Measurements from ENCODE around the gene KIF20A.
"Not testable (repeated sequence)": the region's sequence is repeated elsewhere in the genome, so short reads cannot be mapped to it uniquely, and the experiment has no call there.

The KIF20A gene

DNA sequence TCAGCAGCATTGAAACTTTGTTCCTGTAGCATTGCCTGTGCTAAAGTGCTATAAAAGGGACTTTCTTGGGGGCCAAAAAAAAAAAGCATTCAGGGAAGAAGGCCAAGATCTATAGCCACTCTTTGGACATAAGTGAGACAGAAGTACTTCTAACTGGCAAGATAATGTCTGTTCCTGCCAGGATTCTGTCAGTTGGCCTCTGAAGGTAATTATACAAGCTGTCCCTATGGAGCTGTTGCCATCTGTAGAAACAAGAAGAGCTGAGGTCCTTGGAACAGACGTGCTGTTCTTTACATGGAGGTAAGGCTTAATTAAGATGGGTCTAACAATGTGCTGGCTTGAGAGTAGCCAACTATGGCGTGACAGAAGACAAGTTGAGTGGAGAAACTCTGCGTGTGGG, 9.7 kb downstream of the KIF20A start:
- no peak for DNase-seq (ENCODE audit: low spot score)
- TF ChIP-seq, protein P1, sequence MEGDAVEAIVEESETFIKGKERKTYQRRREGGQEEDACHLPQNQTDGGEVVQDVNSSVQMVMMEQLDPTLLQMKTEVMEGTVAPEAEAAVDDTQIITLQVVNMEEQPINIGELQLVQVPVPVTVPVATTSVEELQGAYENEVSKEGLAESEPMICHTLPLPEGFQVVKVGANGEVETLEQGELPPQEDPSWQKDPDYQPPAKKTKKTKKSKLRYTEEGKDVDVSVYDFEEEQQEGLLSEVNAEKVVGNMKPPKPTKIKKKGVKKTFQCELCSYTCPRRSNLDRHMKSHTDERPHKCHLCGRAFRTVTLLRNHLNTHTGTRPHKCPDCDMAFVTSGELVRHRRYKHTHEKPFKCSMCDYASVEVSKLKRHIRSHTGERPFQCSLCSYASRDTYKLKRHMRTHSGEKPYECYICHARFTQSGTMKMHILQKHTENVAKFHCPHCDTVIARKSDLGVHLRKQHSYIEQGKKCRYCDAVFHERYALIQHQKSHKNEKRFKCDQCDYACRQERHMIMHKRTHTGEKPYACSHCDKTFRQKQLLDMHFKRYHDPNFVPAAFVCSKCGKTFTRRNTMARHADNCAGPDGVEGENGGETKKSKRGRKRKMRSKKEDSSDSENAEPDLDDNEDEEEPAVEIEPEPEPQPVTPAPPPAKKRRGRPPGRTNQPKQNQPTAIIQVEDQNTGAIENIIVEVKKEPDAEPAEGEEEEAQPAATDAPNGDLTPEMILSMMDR (IDR thresholded peaks at IDR 0.05; ENCODE audit: extremely low read depth, missing control alignments): no peak

GRCh38 chr5:138192826-138193225, 13.9 kb downstream of the KIF20A start:
- DNase-seq (ENCODE audit: low spot score): no peak
- TF ChIP-seq, protein P1 (IDR thresholded peaks at IDR 0.05; ENCODE audit: extremely low read depth, missing control alignments): no peak

GRCh38 chr5:138193859-138194258, 14.9 kb downstream of the KIF20A start:
- not testable (repeated sequence) for DNase-seq (ENCODE audit: low spot score)

DNA sequence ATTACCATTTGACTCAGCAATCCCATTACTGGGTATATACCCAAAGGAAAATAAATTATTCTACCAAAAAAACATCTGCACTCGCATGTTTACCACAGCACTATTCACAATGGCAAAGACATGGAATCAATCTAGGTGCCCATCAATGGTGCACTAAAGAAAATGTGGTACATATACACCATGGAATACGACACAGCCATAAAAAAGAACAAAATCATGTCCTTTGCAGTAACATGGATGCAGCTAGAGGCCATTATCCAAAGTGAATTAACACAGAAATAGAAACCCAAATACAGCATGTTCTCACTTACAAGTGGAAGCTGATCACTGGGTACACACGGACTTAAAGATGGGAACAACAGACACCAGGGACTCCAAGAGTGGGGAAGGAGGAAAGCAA, 32.1 kb downstream of the KIF20A start:
- TF ChIP-seq, protein P1 (IDR thresholded peaks at IDR 0.05; ENCODE audit: extremely low read depth, missing control alignments): no peak
- no peak for DNase-seq (ENCODE audit: low spot score)

DNA sequence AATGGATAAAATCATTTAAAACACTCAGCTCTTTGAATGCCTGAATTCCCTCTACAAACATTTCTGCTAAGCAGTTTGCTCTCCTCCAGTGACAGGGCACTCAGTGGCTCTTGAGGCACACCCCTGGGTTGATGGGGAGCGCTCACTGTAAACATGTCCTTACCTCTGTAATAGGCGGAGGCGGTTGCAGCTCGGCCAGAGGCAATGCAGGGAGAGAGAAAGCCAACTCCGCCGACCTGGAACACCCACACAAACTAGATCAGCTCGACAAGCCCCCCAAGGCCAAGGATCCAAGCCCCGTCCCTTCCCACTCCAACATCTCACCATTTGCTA, 33.9 kb downstream of the KIF20A start:
- no peak for DNase-seq (ENCODE audit: low spot score)
- TF ChIP-seq, protein P1 (IDR thresholded peaks at IDR 0.05; ENCODE audit: extremely low read depth, missing control alignments): no peak

DNA sequence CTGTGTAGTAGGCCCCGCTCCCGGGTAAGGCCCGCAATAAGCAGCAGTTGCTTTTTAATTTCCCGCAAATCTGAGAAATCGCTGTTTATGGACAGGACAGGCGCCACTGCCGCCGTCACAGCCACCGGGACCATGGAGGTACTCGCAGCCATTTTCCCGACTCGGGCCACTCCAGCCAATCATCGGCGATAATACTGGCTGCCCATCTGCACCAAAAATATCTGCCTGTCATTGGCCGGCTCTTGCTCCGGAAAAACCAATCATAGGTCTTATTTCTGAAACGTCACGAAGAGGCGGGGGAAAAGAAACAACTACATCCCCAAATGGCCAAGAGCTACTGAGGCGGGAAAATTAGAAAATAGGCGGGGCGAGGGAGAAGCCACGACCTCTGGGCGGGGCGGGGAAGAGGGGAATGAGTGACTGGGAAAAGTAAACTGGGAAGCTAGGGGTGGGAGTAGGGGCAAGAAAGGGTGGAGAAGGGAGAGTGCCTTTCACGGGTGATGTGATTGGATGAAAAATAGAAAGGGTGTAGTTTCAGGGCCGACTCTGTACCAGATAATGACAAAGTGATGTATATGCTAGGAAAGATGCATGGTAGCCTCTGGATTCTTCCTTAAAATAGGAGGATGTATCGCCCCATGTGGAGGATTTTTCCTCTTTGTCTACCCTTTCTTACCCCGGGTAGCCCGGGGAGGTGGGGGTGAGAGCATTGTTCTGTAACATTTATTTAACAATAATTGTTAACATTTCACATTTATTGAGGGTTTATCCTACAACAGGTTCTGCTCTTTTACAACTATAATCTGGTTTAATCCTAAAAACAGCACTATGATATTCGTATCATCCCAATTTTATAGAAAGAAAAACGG, 34.5 kb downstream of the KIF20A start, which contains the start of gene CDC23:
TSS of gene CDC23 (minus strand) at position 163 of the 869 bp plus-strand sequence. CDS start at position 152, 11 bp downstream.
- peak; percentile 96 for DNase-seq (ENCODE audit: low spot score)
- TF ChIP-seq, protein P1 (IDR thresholded peaks at IDR 0.05; ENCODE audit: extremely low read depth, missing control alignments): no peak

DNA sequence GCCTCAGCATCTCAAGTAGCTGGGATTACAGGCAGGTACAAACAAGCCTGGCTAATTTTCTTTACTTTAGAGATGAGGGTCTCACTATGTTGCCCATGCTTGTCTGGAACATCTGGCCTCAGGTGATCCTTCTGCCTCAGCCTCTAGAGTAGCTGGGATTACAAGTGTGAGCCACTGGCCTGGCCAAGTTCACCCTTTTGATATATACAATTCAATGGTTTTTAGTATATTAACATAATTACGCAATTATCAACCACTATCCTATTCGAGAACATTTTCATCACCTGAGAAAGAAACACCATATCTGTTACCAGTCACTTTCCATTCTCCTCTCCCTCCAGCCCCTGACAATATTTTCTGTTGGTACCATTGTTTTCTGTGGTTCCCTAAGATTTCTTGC, 37.9 kb downstream of the KIF20A start:
- TF ChIP-seq, protein P1 (IDR thresholded peaks at IDR 0.05; ENCODE audit: extremely low read depth, missing control alignments): no peak
- DNase-seq (ENCODE audit: low spot score): no peak

- DNase-seq (ENCODE audit: low spot score): no peak
- TF ChIP-seq, protein P1 (IDR thresholded peaks at IDR 0.05; ENCODE audit: extremely low read depth, missing control alignments): no peak
Observed at GRCh38 chr5:138223532-138223931, 44.6 kb downstream of the KIF20A start.
